HEK293 (cell line): ENCODE results near the gene DPM1.

Experiments used
- CTCF ChIA-PET: fragments of 350-600 bp; formaldehyde crosslinking; extraction: SDS; loops from one replicate; lab custom pipeline; 2021; ENCODE audit warnings: antibody characterized with exemption; lab: Yijun Ruan, JAX
- POLR2A ChIA-PET: fragments of 300-600 bp; formaldehyde crosslinking; extraction: SDS; loops from one replicate; lab custom pipeline; 2020; ENCODE audit warnings: antibody characterized with exemption, inconsistent platforms; lab: Yijun Ruan, JAX
- H3K27ac ChIP-seq: fragments of 200-500 bp; sonication (Bioruptor generic); 2 replicates; pipeline ENCODE4 v1.5.1; 2014; ENCODE audit warnings: low read depth, low read length, control low read depth, inconsistent platforms; ENCODE audit errors: extremely low read depth
- H3K36me3 ChIP-seq, 2 experiments: fragments of 200-500 bp in 1 of 2; sonication (Bioruptor generic) in 1 of 2; 1 replicate in 1 of 2; 2 replicates in 1 of 2; pipeline ENCODE4 v1.5.1; 2014 to 2017; ENCODE audit warnings: inconsistent platforms in 2 of 2, low read length in 2 of 2; ENCODE audit not compliant: control insufficient read depth in 2 of 2, insufficient read depth in 1 of 2
- H3K4me1 ChIP-seq: fragments of 200-500 bp; sonication (Bioruptor generic); 2 replicates; pipeline ENCODE4 v1.5.1; 2014; ENCODE audit warnings: mild to moderate bottlenecking, low read length, inconsistent platforms; ENCODE audit not compliant: control insufficient read depth, insufficient read depth
- H3K4me3 ChIP-seq: 2 replicates; pipeline ENCODE4 v1.5.1; 2011; ENCODE audit warnings: low read depth, mild to moderate bottlenecking, control low read depth, low read length, moderate library complexity
- H3K9me3 ChIP-seq: fragments of 200-500 bp; sonication (Bioruptor generic); 2 replicates; pipeline ENCODE4 v1.5.1; 2014; ENCODE audit warnings: low read depth, low read length, inconsistent platforms; ENCODE audit not compliant: control insufficient read depth, insufficient read depth
- GLI4 ChIP-seq: fragments of 450-650 bp; formaldehyde crosslinking; IDR thresholded peaks from 2 replicates; pipeline ENCODE4 v1.5.1; 2016; ENCODE audit warnings: missing biosample characterization, missing genetic modification characterization
- GLIS2 ChIP-seq: fragments of 450-650 bp; formaldehyde crosslinking; IDR thresholded peaks from 2 replicates; pipeline ENCODE4 v1.5.1; 2016; ENCODE audit warnings: missing biosample characterization, missing genetic modification characterization
- INSM2 ChIP-seq: fragments of 450-650 bp; formaldehyde crosslinking; IDR thresholded peaks from 2 replicates; pipeline ENCODE4 v1.5.1; 2016; ENCODE audit warnings: missing biosample characterization, missing genetic modification characterization
- KLF8 ChIP-seq: fragments of 450-650 bp; formaldehyde crosslinking; IDR thresholded peaks from 2 replicates; pipeline ENCODE4 v1.5.1; 2016; ENCODE audit warnings: missing biosample characterization, missing genetic modification characterization
- SP7 ChIP-seq: fragments of 450-650 bp; formaldehyde crosslinking; IDR thresholded peaks from 2 replicates; pipeline ENCODE4 v1.5.1; 2016; ENCODE audit warnings: missing biosample characterization, missing genetic modification characterization
- ZEB2 ChIP-seq: fragments of 450-650 bp; formaldehyde crosslinking; IDR thresholded peaks from 2 replicates; pipeline ENCODE4 v1.5.1; 2016; ENCODE audit warnings: missing biosample characterization, missing genetic modification characterization
- ZFHX2 ChIP-seq: fragments of 450-650 bp; formaldehyde crosslinking; conservative IDR thresholded peaks from 2 replicates; pipeline ENCODE4 v1.5.1; 2016; ENCODE audit warnings: missing biosample characterization, missing genetic modification characterization
- ZNF169 ChIP-seq: fragments of 450-650 bp; formaldehyde crosslinking; IDR thresholded peaks from 2 replicates; pipeline ENCODE4 v1.5.1; 2016; ENCODE audit warnings: missing biosample characterization, missing genetic modification characterization
- ZNF19 ChIP-seq: fragments of 450-650 bp; formaldehyde crosslinking; IDR thresholded peaks from 2 replicates; pipeline ENCODE4; 2016; ENCODE audit warnings: missing biosample characterization, missing genetic modification characterization, low read depth
- ZNF211 ChIP-seq: fragments of 450-650 bp; formaldehyde crosslinking; IDR thresholded peaks from 2 replicates; pipeline ENCODE4 v1.5.1; 2016; ENCODE audit warnings: low read depth, missing biosample characterization, missing genetic modification characterization
- ZNF513 ChIP-seq: fragments of 450-650 bp; IDR thresholded peaks from 2 replicates; pipeline ENCODE4 v1.5.1; 2018; ENCODE audit warnings: missing biosample characterization, missing genetic modification characterization
- ZNF610 ChIP-seq: fragments of 450-650 bp; formaldehyde crosslinking; IDR thresholded peaks from 2 replicates; pipeline ENCODE4 v1.5.1; 2016; ENCODE audit warnings: missing biosample characterization, missing genetic modification characterization, borderline replicate concordance
- ZNF692 ChIP-seq: fragments of 450-650 bp; formaldehyde crosslinking; IDR thresholded peaks from 2 replicates; pipeline ENCODE4 v1.5.1; 2016; ENCODE audit warnings: missing biosample characterization, missing genetic modification characterization
- ZNF76 ChIP-seq: fragments of 450-650 bp; formaldehyde crosslinking; IDR thresholded peaks from 2 replicates; pipeline ENCODE4; 2016; ENCODE audit warnings: low read depth, missing biosample characterization, missing genetic modification characterization, borderline replicate concordance
- ZNF776 ChIP-seq: fragments of 450-650 bp; formaldehyde crosslinking; IDR thresholded peaks from 2 replicates; pipeline ENCODE4 v1.5.0; 2017; ENCODE audit warnings: missing biosample characterization, missing genetic modification characterization, borderline replicate concordance
- TF ChIP-seq, protein P1 (sequence below): fragments of 450-650 bp; formaldehyde crosslinking; IDR thresholded peaks from 2 replicates; pipeline ENCODE4 v1.5.1; 2016; ENCODE audit warnings: missing biosample characterization, missing genetic modification characterization
- TF ChIP-seq, protein P2 (sequence below): fragments of 450-650 bp; formaldehyde crosslinking; IDR thresholded peaks from 2 replicates; pipeline ENCODE4 v1.5.0; 2017; ENCODE audit warnings: missing biosample characterization, missing genetic modification characterization, borderline replicate concordance
- TF ChIP-seq, protein P3 (sequence below): fragments of 450-650 bp; formaldehyde crosslinking; IDR thresholded peaks from 2 replicates; pipeline ENCODE4 v1.5.1; 2016; ENCODE audit warnings: missing biosample characterization, missing genetic modification characterization, low read depth

DPM1 gene

DNA sequence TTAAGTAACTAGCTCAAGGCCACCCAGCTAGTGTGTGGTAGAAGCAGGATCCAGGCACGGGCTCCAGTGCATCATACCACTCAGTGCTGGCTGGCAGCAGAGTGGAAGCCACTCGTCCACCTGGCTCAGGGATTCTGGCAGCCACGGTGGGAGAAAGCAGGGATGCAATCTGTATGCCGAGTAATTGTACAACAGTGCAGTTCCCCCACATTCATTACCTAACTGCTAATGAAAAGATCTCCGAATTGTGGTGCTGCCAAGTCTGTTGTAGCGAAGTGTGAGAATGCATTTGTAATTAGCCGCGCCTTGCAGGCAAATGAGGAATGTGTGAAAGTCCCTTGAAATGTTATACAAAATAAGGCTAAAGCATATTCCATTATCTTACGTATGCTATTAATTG is 35.5 kb upstream of the DPM1 start:
- no peaks in the 10 kb centered on the region for H3K4me1 ChIP-seq
- no peak overlapping the region for H3K27ac ChIP-seq
- POLR2A ChIA-PET = no interaction called here
- no peak overlapping the region for H3K4me3 ChIP-seq
- H3K9me3 ChIP-seq = no peaks in the 10 kb centered on the region
- TF ChIP-seq GLIS2 (no peak), ZNF169 (tag by site-specific recombination) (no peak), ZNF76 (tag by site-specific recombination) (no peak), ZNF776 (no peak), GLI4 (no peak), KLF8 (tag by site-specific recombination) (no peak), ZNF19 (tag by site-specific recombination) (no peak), INSM2 (tag by site-specific recombination) (no peak), ZNF211 (no peak), ZNF513 (tag by site-specific recombination) (no peak), ZNF610 (no peak), SP7 (tag by site-specific recombination) (no peak), ZNF692 (tag by site-specific recombination) (no peak), ZEB2 (tag by site-specific recombination) (no peak), ZFHX2 (tag by site-specific recombination) (no peak)
- TF ChIP-seq, protein P1, sequence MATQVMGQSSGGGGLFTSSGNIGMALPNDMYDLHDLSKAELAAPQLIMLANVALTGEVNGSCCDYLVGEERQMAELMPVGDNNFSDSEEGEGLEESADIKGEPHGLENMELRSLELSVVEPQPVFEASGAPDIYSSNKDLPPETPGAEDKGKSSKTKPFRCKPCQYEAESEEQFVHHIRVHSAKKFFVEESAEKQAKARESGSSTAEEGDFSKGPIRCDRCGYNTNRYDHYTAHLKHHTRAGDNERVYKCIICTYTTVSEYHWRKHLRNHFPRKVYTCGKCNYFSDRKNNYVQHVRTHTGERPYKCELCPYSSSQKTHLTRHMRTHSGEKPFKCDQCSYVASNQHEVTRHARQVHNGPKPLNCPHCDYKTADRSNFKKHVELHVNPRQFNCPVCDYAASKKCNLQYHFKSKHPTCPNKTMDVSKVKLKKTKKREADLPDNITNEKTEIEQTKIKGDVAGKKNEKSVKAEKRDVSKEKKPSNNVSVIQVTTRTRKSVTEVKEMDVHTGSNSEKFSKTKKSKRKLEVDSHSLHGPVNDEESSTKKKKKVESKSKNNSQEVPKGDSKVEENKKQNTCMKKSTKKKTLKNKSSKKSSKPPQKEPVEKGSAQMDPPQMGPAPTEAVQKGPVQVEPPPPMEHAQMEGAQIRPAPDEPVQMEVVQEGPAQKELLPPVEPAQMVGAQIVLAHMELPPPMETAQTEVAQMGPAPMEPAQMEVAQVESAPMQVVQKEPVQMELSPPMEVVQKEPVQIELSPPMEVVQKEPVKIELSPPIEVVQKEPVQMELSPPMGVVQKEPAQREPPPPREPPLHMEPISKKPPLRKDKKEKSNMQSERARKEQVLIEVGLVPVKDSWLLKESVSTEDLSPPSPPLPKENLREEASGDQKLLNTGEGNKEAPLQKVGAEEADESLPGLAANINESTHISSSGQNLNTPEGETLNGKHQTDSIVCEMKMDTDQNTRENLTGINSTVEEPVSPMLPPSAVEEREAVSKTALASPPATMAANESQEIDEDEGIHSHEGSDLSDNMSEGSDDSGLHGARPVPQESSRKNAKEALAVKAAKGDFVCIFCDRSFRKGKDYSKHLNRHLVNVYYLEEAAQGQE (tag by site-specific recombination) = no peak
- TF ChIP-seq, protein P2, sequence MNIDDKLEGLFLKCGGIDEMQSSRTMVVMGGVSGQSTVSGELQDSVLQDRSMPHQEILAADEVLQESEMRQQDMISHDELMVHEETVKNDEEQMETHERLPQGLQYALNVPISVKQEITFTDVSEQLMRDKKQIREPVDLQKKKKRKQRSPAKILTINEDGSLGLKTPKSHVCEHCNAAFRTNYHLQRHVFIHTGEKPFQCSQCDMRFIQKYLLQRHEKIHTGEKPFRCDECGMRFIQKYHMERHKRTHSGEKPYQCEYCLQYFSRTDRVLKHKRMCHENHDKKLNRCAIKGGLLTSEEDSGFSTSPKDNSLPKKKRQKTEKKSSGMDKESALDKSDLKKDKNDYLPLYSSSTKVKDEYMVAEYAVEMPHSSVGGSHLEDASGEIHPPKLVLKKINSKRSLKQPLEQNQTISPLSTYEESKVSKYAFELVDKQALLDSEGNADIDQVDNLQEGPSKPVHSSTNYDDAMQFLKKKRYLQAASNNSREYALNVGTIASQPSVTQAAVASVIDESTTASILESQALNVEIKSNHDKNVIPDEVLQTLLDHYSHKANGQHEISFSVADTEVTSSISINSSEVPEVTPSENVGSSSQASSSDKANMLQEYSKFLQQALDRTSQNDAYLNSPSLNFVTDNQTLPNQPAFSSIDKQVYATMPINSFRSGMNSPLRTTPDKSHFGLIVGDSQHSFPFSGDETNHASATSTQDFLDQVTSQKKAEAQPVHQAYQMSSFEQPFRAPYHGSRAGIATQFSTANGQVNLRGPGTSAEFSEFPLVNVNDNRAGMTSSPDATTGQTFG = no peak
- TF ChIP-seq, protein P3, sequence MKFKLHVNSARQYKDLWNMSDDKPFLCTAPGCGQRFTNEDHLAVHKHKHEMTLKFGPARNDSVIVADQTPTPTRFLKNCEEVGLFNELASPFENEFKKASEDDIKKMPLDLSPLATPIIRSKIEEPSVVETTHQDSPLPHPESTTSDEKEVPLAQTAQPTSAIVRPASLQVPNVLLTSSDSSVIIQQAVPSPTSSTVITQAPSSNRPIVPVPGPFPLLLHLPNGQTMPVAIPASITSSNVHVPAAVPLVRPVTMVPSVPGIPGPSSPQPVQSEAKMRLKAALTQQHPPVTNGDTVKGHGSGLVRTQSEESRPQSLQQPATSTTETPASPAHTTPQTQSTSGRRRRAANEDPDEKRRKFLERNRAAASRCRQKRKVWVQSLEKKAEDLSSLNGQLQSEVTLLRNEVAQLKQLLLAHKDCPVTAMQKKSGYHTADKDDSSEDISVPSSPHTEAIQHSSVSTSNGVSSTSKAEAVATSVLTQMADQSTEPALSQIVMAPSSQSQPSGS = no peak
- H3K36me3 ChIP-seq = no peaks in the 10 kb centered on the region
- CTCF ChIA-PET = interaction anchor here (0.6 to 10.1 kb wide), 12 partner anchors 10 to 609 kb away, joined by 3 to 243 read pairs (median 4); no protein-coding TSS in a partner anchor
